GM23338 (cell line): Measurements from ENCODE around the gene HVCN1. TPM values are rescaled to one million over a fixed set of nuclear protein-coding genes. Genes with fewer than 3 reads are reported as not detected.

Experiments
- ATAC-seq: fragments of 200-7000 bp; cut with Tn5 transposase; 3 replicates; pipeline ENCODE4 v1.9.1; 2020
- DNase-seq: peaks from one replicate; pipeline ENCODE4 v3.0.0-alpha.2; 2015; ENCODE audit warnings: low spot score
- H2AFZ ChIP-seq: fragments of 200-600 bp; sonication (generic); 2 replicates; pipeline ENCODE4 v1.8.0; 2016; ENCODE audit warnings: antibody characterized with exemption, mild to moderate bottlenecking, moderate library complexity
- H3F3A ChIP-seq: fragments of 200-600 bp; sonication (generic); replicated peaks from 2 replicates; pipeline ENCODE4 v1.8.0; 2017; ENCODE audit warnings: antibody characterized with exemption, mixed run types, low read depth
- H3K27ac ChIP-seq: fragments of 200-600 bp; sonication (generic); 2 replicates; pipeline ENCODE4 v1.6.1; 2016; ENCODE audit warnings: low read depth
- H3K27me3 ChIP-seq: fragments of 200-600 bp; sonication (generic); 2 replicates; pipeline ENCODE4 v1.8.0; 2016; ENCODE audit warnings: mild to moderate bottlenecking, mixed run types, moderate library complexity; ENCODE audit not compliant: insufficient read depth
- H3K36me3 ChIP-seq: fragments of 200-600 bp; sonication (generic); 2 replicates; pipeline ENCODE4 v1.8.0; 2016; ENCODE audit warnings: mild to moderate bottlenecking; ENCODE audit not compliant: insufficient read depth
- H3K4me1 ChIP-seq: fragments of 200-600 bp; sonication (generic); 2 replicates; pipeline ENCODE4 v1.8.0; 2016; ENCODE audit warnings: mild to moderate bottlenecking, moderate library complexity; ENCODE audit not compliant: insufficient read depth
- H3K4me2 ChIP-seq: fragments of 200-600 bp; sonication (generic); 2 replicates; pipeline ENCODE4 v1.7.1; 2017; ENCODE audit warnings: mixed run types
- H3K4me3 ChIP-seq: fragments of 200-600 bp; sonication (generic); 2 replicates; pipeline ENCODE4 v1.6.1; 2016; ENCODE audit warnings: mixed run types
- H3K79me2 ChIP-seq: fragments of 200-600 bp; sonication (generic); replicated peaks from 2 replicates; pipeline ENCODE4 v1.8.0; 2017; ENCODE audit warnings: mild to moderate bottlenecking; ENCODE audit not compliant: insufficient read depth
- H3K9me2 ChIP-seq: fragments of 200-600 bp; sonication (generic); 2 replicates; pipeline ENCODE4 v1.8.0; 2017; ENCODE audit not compliant: insufficient read depth
- H4K20me1 ChIP-seq: fragments of 200-600 bp; sonication (generic); replicated peaks from 2 replicates; pipeline ENCODE4 v1.8.0; 2017; ENCODE audit warnings: mild to moderate bottlenecking; ENCODE audit not compliant: insufficient read depth
- H3K27ac Mint-ChIP-seq: 2 replicates; pipeline ENCODE4 v1.8.0; 2020; ENCODE audit warnings: inconsistent platforms, mild to moderate bottlenecking, moderate library complexity, mixed read lengths
- H3K27me3 Mint-ChIP-seq: 3 replicates; pipeline ENCODE4 v1.8.0; 2022; ENCODE audit warnings: low read depth, mild to moderate bottlenecking, moderate library complexity, mixed read lengths, inconsistent platforms; ENCODE audit not compliant: insufficient read depth, poor library complexity
- H3K36me3 Mint-ChIP-seq: 3 replicates; pipeline ENCODE4 v1.8.0; 2021; ENCODE audit warnings: low read depth, mild to moderate bottlenecking, inconsistent platforms, moderate library complexity, mixed read lengths
- H3K4me1 Mint-ChIP-seq: 3 replicates; pipeline ENCODE4 v1.8.0; 2020; ENCODE audit warnings: mild to moderate bottlenecking, inconsistent platforms, mixed read lengths
- H3K4me3 Mint-ChIP-seq: 3 replicates; pipeline ENCODE4 v1.8.0; 2021; ENCODE audit warnings: moderate library complexity, mild to moderate bottlenecking, inconsistent platforms, mixed read lengths
- H3K9me3 Mint-ChIP-seq: 3 replicates; pipeline ENCODE4 v1.8.0; 2020; ENCODE audit warnings: moderate library complexity, mild to moderate bottlenecking, inconsistent platforms, mixed read lengths
- CREB1 ChIP-seq: fragments of 250-450 bp; sonication (Bioruptor Pico); IDR thresholded peaks from 2 replicates; pipeline ENCODE4 v1.5.0; 2020; ENCODE audit warnings: low read depth, mild to moderate bottlenecking, moderate library complexity
- EZH2 ChIP-seq: fragments of 200-600 bp; sonication (generic); IDR thresholded peaks from one replicate; pipeline ENCODE4 v1.8.0; 2017; ENCODE audit warnings: antibody characterized with exemption, mild to moderate bottlenecking, low read depth; ENCODE audit not compliant: unreplicated experiment
- EZH2phosphoT487 ChIP-seq: fragments of 200-600 bp; sonication (generic); IDR thresholded peaks from one replicate; pipeline ENCODE4 v1.8.1; 2018; ENCODE audit warnings: antibody characterized with exemption; ENCODE audit not compliant: unreplicated experiment
- JUNB ChIP-seq: IDR thresholded peaks from one replicate; pipeline ENCODE4 v1.6.1; 2016; ENCODE audit warnings: antibody characterized with exemption; ENCODE audit not compliant: unreplicated experiment
- NANOG ChIP-seq: IDR thresholded peaks from 2 replicates; pipeline ENCODE4 v1.6.1; 2016; ENCODE audit warnings: antibody characterized with exemption, borderline replicate concordance
- POLR2AphosphoS5 ChIP-seq: IDR thresholded peaks from 2 replicates; pipeline ENCODE4 v1.6.1; 2016; ENCODE audit warnings: antibody characterized with exemption, low read depth
- STAT1 ChIP-seq: IDR thresholded peaks from one replicate; pipeline ENCODE4 v1.6.1; 2016; ENCODE audit warnings: antibody characterized with exemption; ENCODE audit not compliant: unreplicated experiment
- ZNF114 ChIP-seq: fragments of 250-450 bp; sonication (Bioruptor Pico); IDR thresholded peaks from 2 replicates; pipeline ENCODE4 v1.5.0; 2020; ENCODE audit warnings: mild to moderate bottlenecking, moderate library complexity
- ZNF331 ChIP-seq: fragments of 250-450 bp; sonication (Bioruptor Pico); IDR thresholded peaks from 2 replicates; pipeline ENCODE4 v1.5.0; 2020; ENCODE audit warnings: low read depth, mild to moderate bottlenecking, moderate library complexity
- polyA plus RNA-seq: library from polyadenylated mRNA; unstranded; fragments of >200 nt; fragmentation: Nextera tagmentation; extraction: Ambion mirVana; gene quantifications from 2 replicates; pipeline ENCODE4 v1.2.1, GENCODE V29; 2016
- total RNA-seq: library from RNA; depleted of rRNA; stranded (reverse); fragments of >200 nt; shearing (Covaris generic); gene quantifications from 2 replicates; pipeline ENCODE4 v1.2.3, GENCODE V29; 2014
- TF ChIP-seq, protein P1 (sequence below): fragments of 250-450 bp; sonication (Bioruptor Pico); IDR thresholded peaks from 2 replicates; pipeline ENCODE4 v1.5.0; 2020; ENCODE audit warnings: mild to moderate bottlenecking, moderate library complexity
- TF ChIP-seq, protein P2 (sequence below): IDR thresholded peaks from 2 replicates; pipeline ENCODE4 v1.6.1; 2016; ENCODE audit warnings: antibody characterized with exemption
- TF ChIP-seq, protein P3 (sequence below), 2 experiments: fragments of 200-600 bp in 1 of 2; sonication (generic) in 1 of 2; conservative IDR thresholded peaks; 2 replicates each; pipeline versions ENCODE4 v1.5.1 to v1.6.1; 2016 to 2017; ENCODE audit warnings: antibody characterized with exemption in 2 of 2, low read depth in 2 of 2, mild to moderate bottlenecking in 2 of 2, moderate library complexity in 1 of 2
- TF ChIP-seq, protein P4 (sequence below): IDR thresholded peaks from one replicate; pipeline ENCODE4 v1.6.1; 2018; ENCODE audit warnings: antibody characterized with exemption; ENCODE audit not compliant: unreplicated experiment

Gene HVCN1
- total and polyA plus RNA-seq, 2 experiments from 2014 or later, result 10.4 to 10.7 TPM

DNA sequence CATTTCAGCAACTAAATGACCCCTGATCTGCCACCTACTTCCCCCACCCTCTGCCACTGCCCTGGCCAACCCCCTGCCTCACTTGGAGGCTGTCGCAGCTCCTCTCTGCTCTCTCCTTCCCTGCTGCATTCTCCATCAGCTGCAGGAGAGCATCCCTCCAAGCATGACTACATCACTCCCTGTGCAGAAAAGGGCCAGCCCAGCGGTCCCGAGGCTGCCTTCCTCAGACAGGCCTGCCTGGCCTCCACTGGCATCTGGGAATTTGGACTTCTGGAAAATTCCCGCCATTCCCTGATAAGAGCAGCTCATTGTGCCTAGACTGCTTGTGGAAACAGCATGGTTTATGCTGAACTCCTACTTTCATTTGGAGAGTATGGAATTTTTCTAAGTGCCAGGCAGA, 12.7 kb downstream of the HVCN1 start (continued):
- TF ChIP-seq, protein P1, sequence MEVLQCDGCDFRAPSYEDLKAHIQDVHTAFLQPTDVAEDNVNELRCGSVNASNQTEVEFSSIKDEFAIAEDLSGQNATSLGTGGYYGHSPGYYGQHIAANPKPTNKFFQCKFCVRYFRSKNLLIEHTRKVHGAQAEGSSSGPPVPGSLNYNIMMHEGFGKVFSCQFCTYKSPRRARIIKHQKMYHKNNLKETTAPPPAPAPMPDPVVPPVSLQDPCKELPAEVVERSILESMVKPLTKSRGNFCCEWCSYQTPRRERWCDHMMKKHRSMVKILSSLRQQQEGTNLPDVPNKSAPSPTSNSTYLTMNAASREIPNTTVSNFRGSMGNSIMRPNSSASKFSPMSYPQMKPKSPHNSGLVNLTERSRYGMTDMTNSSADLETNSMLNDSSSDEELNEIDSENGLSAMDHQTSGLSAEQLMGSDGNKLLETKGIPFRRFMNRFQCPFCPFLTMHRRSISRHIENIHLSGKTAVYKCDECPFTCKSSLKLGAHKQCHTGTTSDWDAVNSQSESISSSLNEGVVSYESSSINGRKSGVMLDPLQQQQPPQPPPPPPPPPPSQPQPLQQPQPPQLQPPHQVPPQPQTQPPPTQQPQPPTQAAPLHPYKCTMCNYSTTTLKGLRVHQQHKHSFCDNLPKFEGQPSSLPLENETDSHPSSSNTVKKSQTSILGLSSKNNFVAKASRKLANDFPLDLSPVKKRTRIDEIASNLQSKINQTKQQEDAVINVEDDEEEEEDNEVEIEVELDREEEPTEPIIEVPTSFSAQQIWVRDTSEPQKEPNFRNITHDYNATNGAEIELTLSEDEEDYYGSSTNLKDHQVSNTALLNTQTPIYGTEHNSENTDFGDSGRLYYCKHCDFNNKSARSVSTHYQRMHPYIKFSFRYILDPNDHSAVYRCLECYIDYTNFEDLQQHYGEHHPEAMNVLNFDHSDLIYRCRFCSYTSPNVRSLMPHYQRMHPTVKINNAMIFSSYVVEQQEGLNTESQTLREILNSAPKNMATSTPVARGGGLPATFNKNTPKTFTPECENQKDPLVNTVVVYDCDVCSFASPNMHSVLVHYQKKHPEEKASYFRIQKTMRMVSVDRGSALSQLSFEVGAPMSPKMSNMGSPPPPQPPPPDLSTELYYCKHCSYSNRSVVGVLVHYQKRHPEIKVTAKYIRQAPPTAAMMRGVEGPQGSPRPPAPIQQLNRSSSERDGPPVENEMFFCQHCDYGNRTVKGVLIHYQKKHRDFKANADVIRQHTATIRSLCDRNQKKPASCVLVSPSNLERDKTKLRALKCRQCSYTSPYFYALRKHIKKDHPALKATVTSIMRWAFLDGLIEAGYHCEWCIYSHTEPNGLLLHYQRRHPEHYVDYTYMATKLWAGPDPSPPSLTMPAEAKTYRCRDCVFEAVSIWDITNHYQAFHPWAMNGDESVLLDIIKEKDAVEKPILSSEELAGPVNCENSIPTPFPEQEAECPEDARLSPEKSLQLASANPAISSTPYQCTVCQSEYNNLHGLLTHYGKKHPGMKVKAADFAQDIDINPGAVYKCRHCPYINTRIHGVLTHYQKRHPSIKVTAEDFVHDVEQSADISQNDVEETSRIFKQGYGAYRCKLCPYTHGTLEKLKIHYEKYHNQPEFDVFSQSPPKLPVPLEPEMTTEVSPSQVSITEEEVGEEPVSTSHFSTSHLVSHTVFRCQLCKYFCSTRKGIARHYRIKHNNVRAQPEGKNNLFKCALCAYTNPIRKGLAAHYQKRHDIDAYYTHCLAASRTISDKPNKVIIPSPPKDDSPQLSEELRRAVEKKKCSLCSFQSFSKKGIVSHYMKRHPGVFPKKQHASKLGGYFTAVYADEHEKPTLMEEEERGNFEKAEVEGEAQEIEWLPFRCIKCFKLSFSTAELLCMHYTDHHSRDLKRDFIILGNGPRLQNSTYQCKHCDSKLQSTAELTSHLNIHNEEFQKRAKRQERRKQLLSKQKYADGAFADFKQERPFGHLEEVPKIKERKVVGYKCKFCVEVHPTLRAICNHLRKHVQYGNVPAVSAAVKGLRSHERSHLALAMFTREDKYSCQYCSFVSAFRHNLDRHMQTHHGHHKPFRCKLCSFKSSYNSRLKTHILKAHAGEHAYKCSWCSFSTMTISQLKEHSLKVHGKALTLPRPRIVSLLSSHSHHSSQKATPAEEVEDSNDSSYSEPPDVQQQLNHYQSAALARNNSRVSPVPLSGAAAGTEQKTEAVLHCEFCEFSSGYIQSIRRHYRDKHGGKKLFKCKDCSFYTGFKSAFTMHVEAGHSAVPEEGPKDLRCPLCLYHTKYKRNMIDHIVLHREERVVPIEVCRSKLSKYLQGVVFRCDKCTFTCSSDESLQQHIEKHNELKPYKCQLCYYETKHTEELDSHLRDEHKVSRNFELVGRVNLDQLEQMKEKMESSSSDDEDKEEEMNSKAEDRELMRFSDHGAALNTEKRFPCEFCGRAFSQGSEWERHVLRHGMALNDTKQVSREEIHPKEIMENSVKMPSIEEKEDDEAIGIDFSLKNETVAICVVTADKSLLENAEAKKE (CRISPR knock-in tag), result no peak
- TF ChIP-seq POLR2AphosphoS5 (no peak), JUNB (no peak), CREB1 (CRISPR knock-in tag) (no peak), EZH2 (no peak)
- TF ChIP-seq, protein P2, sequence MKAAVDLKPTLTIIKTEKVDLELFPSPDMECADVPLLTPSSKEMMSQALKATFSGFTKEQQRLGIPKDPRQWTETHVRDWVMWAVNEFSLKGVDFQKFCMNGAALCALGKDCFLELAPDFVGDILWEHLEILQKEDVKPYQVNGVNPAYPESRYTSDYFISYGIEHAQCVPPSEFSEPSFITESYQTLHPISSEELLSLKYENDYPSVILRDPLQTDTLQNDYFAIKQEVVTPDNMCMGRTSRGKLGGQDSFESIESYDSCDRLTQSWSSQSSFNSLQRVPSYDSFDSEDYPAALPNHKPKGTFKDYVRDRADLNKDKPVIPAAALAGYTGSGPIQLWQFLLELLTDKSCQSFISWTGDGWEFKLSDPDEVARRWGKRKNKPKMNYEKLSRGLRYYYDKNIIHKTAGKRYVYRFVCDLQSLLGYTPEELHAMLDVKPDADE, result no peak

DNA sequence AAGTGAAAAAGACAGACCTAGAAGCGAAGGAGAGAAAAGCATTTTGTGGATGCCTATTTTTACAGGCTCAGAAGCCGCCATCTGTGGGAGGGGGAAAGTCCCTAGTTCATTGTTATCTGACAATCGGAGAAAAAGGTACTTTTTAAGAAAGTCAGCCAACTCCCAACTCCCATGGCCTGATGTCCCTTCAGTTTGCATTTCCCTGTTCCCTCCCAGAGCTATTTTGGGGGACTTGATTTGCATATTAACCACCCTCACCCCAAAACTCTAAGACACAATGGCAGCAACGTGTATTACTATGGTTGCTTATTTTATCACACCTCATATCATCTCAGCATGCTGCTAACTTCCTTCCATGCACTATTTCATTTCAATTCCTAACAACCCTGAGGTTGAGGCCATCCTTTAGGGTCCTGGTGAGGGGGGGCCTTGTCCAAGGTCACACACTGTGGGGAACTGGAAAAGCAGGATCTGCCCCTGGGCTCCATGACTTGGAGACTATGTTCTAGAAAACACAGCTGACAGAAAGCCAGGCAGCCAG, 18.7 kb downstream of the HVCN1 start:
- peak; percentile 36 for ATAC-seq
- H3K4me1 Mint-ChIP-seq, result peaks cover 11% of the 10 kb centered on the region
- H3K36me3 ChIP-seq, result no peaks in the 10 kb centered on the region
- TF ChIP-seq NANOG (no peak), POLR2AphosphoS5 (no peak), EZH2 (no peak), ZNF114 (CRISPR knock-in tag) (no peak), CREB1 (CRISPR knock-in tag) (no peak), EZH2phosphoT487 (no peak), ZNF331 (CRISPR knock-in tag) (no peak), STAT1 (no peak)
- TF ChIP-seq, protein P3, sequence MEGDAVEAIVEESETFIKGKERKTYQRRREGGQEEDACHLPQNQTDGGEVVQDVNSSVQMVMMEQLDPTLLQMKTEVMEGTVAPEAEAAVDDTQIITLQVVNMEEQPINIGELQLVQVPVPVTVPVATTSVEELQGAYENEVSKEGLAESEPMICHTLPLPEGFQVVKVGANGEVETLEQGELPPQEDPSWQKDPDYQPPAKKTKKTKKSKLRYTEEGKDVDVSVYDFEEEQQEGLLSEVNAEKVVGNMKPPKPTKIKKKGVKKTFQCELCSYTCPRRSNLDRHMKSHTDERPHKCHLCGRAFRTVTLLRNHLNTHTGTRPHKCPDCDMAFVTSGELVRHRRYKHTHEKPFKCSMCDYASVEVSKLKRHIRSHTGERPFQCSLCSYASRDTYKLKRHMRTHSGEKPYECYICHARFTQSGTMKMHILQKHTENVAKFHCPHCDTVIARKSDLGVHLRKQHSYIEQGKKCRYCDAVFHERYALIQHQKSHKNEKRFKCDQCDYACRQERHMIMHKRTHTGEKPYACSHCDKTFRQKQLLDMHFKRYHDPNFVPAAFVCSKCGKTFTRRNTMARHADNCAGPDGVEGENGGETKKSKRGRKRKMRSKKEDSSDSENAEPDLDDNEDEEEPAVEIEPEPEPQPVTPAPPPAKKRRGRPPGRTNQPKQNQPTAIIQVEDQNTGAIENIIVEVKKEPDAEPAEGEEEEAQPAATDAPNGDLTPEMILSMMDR (conservative IDR thresholded peaks at IDR 0.05; ENCODE audit: low read depth in 2 of 2), result no peak
- TF ChIP-seq, protein P4, sequence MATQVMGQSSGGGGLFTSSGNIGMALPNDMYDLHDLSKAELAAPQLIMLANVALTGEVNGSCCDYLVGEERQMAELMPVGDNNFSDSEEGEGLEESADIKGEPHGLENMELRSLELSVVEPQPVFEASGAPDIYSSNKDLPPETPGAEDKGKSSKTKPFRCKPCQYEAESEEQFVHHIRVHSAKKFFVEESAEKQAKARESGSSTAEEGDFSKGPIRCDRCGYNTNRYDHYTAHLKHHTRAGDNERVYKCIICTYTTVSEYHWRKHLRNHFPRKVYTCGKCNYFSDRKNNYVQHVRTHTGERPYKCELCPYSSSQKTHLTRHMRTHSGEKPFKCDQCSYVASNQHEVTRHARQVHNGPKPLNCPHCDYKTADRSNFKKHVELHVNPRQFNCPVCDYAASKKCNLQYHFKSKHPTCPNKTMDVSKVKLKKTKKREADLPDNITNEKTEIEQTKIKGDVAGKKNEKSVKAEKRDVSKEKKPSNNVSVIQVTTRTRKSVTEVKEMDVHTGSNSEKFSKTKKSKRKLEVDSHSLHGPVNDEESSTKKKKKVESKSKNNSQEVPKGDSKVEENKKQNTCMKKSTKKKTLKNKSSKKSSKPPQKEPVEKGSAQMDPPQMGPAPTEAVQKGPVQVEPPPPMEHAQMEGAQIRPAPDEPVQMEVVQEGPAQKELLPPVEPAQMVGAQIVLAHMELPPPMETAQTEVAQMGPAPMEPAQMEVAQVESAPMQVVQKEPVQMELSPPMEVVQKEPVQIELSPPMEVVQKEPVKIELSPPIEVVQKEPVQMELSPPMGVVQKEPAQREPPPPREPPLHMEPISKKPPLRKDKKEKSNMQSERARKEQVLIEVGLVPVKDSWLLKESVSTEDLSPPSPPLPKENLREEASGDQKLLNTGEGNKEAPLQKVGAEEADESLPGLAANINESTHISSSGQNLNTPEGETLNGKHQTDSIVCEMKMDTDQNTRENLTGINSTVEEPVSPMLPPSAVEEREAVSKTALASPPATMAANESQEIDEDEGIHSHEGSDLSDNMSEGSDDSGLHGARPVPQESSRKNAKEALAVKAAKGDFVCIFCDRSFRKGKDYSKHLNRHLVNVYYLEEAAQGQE, result no peak

More for the DNA sequence above, 18.7 kb downstream of the HVCN1 start:
- Histone ChIP-seq H3K4me3 (no peak overlapping the region), H3K27me3 (no peaks in the 10 kb centered on the region), H3F3A (no peaks in the 10 kb centered on the region), H3K9me2 (no peaks in the 10 kb centered on the region), H4K20me1 (no peaks in the 10 kb centered on the region), H2AFZ (no peak overlapping the region), H3K27ac (no peak overlapping the region), H3K4me1 (peaks cover 4% of the 10 kb centered on the region; the same call in 1 of the 2 replicates), H3K4me2 (peak overlapping the region; percentile 48; the same call in 1 of the 2 replicates), H3K79me2 (no peaks in the 10 kb centered on the region)
- H3K36me3 Mint-ChIP-seq, result no peaks in the 10 kb centered on the region
- H3K27me3 Mint-ChIP-seq, result peaks cover 11% of the 10 kb centered on the region
- no peak overlapping the region for H3K4me3 Mint-ChIP-seq
- H3K9me3 Mint-ChIP-seq, result no peaks in the 10 kb centered on the region
- no peak overlapping the region; the same call in 1 of the 2 replicates for H3K27ac Mint-ChIP-seq
- no peak for DNase-seq
